ENCODE data around the gene TIMP4. TPM values are rescaled to one million over a fixed set of nuclear protein-coding genes. Genes with fewer than 3 reads are reported as not detected.
A peak's percentile ranks its signal among the peaks of the same experiment; 100 is the strongest.

Gene TIMP4
- total RNA-seq, 2 experiments from 2014 or later: not detected

- Mint-ChIP-seq H3K27me3 (peaks cover 21% of the 10 kb centered on the region), H3K4me1 (no peaks in the 10 kb centered on the region), H3K27ac (no peak overlapping the region), H3K9me3 (no peaks in the 10 kb centered on the region), H3K36me3 (ENCODE audit: low read depth) (no peaks in the 10 kb centered on the region), H3K4me3 (no peak overlapping the region)
- ChIA-PET POLR2A (no interaction called here), CTCF (interaction anchor here (1.2 kb wide), 1 partner anchor 21 kb away, joined by 3 read pairs; no protein-coding TSS in a partner anchor)
- no peak for DNase-seq
Measured at GRCh38 chr3:12155828-12156227, 2.9 kb downstream of the TIMP4 start.

- CTCF ChIA-PET: interaction anchor here (1.2 kb wide), 1 partner anchor 21 kb away, joined by 3 read pairs; no protein-coding TSS in a partner anchor
- H3K4me1 Mint-ChIP-seq: no peaks in the 10 kb centered on the region
- H3K4me3 Mint-ChIP-seq: no peak overlapping the region
- H3K9me3 Mint-ChIP-seq: no peaks in the 10 kb centered on the region
- H3K27me3 Mint-ChIP-seq: peaks cover 24% of the 10 kb centered on the region
- no peak for DNase-seq
- H3K27ac Mint-ChIP-seq: no peak overlapping the region
- no peaks in the 10 kb centered on the region for H3K36me3 Mint-ChIP-seq (ENCODE audit: low read depth)
- POLR2A ChIA-PET: no interaction called here
Measured at GRCh38 chr3:12155264-12155663, 3.4 kb downstream of the TIMP4 start.

GRCh38 chr3:12154151-12154550 is 4.6 kb downstream of the TIMP4 start:
- peaks cover 27% of the 10 kb centered on the region for H3K27me3 Mint-ChIP-seq
- POLR2A ChIA-PET: no interaction called here
- no peak overlapping the region for H3K4me3 Mint-ChIP-seq
- no peak overlapping the region for H3K27ac Mint-ChIP-seq
- no peak for DNase-seq
- no peaks in the 10 kb centered on the region for H3K9me3 Mint-ChIP-seq
- CTCF ChIA-PET: no interaction called here
- H3K36me3 Mint-ChIP-seq (ENCODE audit: low read depth): no peaks in the 10 kb centered on the region
- no peaks in the 10 kb centered on the region for H3K4me1 Mint-ChIP-seq

- no peak for DNase-seq
- peaks cover 17% of the 10 kb centered on the region for H3K27me3 Mint-ChIP-seq
- POLR2A ChIA-PET: no interaction called here
- no peaks in the 10 kb centered on the region for H3K4me1 Mint-ChIP-seq
- H3K9me3 Mint-ChIP-seq: no peaks in the 10 kb centered on the region
- no peak overlapping the region for H3K27ac Mint-ChIP-seq
- no peak overlapping the region for H3K4me3 Mint-ChIP-seq
- CTCF ChIA-PET: interaction anchor here (1.9 kb wide), 1 partner anchor 29 kb away, joined by 7 read pairs; no protein-coding TSS in a partner anchor
- no peaks in the 10 kb centered on the region for H3K36me3 Mint-ChIP-seq (ENCODE audit: low read depth)
Measured at GRCh38 chr3:12150112-12150511, 8.6 kb downstream of the TIMP4 start.

GRCh38 chr3:12149029-12149428 is 9.7 kb downstream of the TIMP4 start:
- Mint-ChIP-seq H3K9me3 (no peaks in the 10 kb centered on the region), H3K27me3 (peaks cover 17% of the 10 kb centered on the region), H3K4me1 (no peaks in the 10 kb centered on the region), H3K27ac (no peak overlapping the region), H3K36me3 (ENCODE audit: low read depth) (no peaks in the 10 kb centered on the region), H3K4me3 (no peak overlapping the region)
- POLR2A ChIA-PET: no interaction called here
- CTCF ChIA-PET: no interaction called here
- no peak for DNase-seq

GRCh38 chr3:12148183-12148940 is 10.3 kb downstream of the TIMP4 start:
- Mint-ChIP-seq H3K9me3 (no peaks in the 10 kb centered on the region), H3K4me1 (no peaks in the 10 kb centered on the region), H3K36me3 (ENCODE audit: low read depth) (no peaks in the 10 kb centered on the region), H3K27ac (no peak overlapping the region), H3K27me3 (peaks cover 17% of the 10 kb centered on the region), H3K4me3 (no peak overlapping the region)
- POLR2A ChIA-PET: no interaction called here
- CTCF ChIA-PET: interaction anchor here (1.0 kb wide), 1 partner anchor 28 kb away, joined by 3 read pairs; no protein-coding TSS in a partner anchor
- no peak for DNase-seq

GRCh38 chr3:12147049-12147780 is 11.5 kb downstream of the TIMP4 start:
- Mint-ChIP-seq H3K4me3 (no peak overlapping the region), H3K27ac (no peak overlapping the region), H3K4me1 (no peaks in the 10 kb centered on the region), H3K27me3 (peaks cover 20% of the 10 kb centered on the region), H3K9me3 (no peaks in the 10 kb centered on the region), H3K36me3 (ENCODE audit: low read depth) (no peaks in the 10 kb centered on the region)
- ChIA-PET POLR2A (no interaction called here), CTCF (interaction anchor here (0.6 to 1.0 kb wide), 3 partner anchors 29 to 40 kb away, joined by 3 read pairs; no protein-coding TSS in a partner anchor)
- no peak for DNase-seq

GRCh38 chr3:12143949-12144504 is 14.7 kb downstream of the TIMP4 start:
- no peak overlapping the region for H3K27ac Mint-ChIP-seq
- no peaks in the 10 kb centered on the region for H3K4me1 Mint-ChIP-seq
- no peaks in the 10 kb centered on the region for H3K9me3 Mint-ChIP-seq
- no peaks in the 10 kb centered on the region for H3K36me3 Mint-ChIP-seq (ENCODE audit: low read depth)
- no peak for DNase-seq
- ChIA-PET POLR2A (no interaction called here), CTCF (interaction anchor here (1.8 to 2.1 kb wide), 3 partner anchors 9 to 336 kb away, joined by 5 to 6 read pairs (median 5); no protein-coding TSS in a partner anchor)
- H3K27me3 Mint-ChIP-seq: peaks cover 10% of the 10 kb centered on the region
- no peak overlapping the region for H3K4me3 Mint-ChIP-seq

GRCh38 chr3:12142476-12142875 is 16.2 kb downstream of the TIMP4 start:
- H3K4me1 Mint-ChIP-seq: peaks cover 2% of the 10 kb centered on the region
- POLR2A ChIA-PET: interaction anchor here (1.3 to 1.4 kb wide), 2 partner anchors 42 to 342 kb away, joined by 3 read pairs; partner anchors contain the start of gene TSEN2
- no peaks in the 10 kb centered on the region for H3K36me3 Mint-ChIP-seq (ENCODE audit: low read depth)
- no peak overlapping the region for H3K27ac Mint-ChIP-seq
- peaks cover 7% of the 10 kb centered on the region for H3K27me3 Mint-ChIP-seq
- no peaks in the 10 kb centered on the region for H3K9me3 Mint-ChIP-seq
- H3K4me3 Mint-ChIP-seq: no peak overlapping the region
- no peak for DNase-seq
- CTCF ChIA-PET: interaction anchor here (0.9 to 2.1 kb wide), 3 partner anchors 51 to 337 kb away, joined by 4 to 6 read pairs (median 4); no protein-coding TSS in a partner anchor

GRCh38 chr3:12141350-12141749 is 17.4 kb downstream of the TIMP4 start:
- DNase-seq: no peak
- ChIA-PET POLR2A (interaction anchor here (1.4 kb wide), 1 partner anchor 343 kb away, joined by 3 read pairs; the partner anchor contains the start of gene TSEN2), CTCF (no interaction called here)
- H3K27ac Mint-ChIP-seq: no peak overlapping the region
- H3K36me3 Mint-ChIP-seq (ENCODE audit: low read depth): no peaks in the 10 kb centered on the region
- H3K4me1 Mint-ChIP-seq: peaks cover 2% of the 10 kb centered on the region
- no peaks in the 10 kb centered on the region for H3K9me3 Mint-ChIP-seq
- no peak overlapping the region for H3K4me3 Mint-ChIP-seq
- peaks cover 7% of the 10 kb centered on the region for H3K27me3 Mint-ChIP-seq

GRCh38 chr3:12139111-12139511 is 19.6 kb downstream of the TIMP4 start:
- Mint-ChIP-seq H3K36me3 (ENCODE audit: low read depth) (no peaks in the 10 kb centered on the region), H3K4me3 (no peak overlapping the region), H3K27ac (no peak overlapping the region), H3K4me1 (peaks cover 2% of the 10 kb centered on the region), H3K27me3 (peaks cover 10% of the 10 kb centered on the region), H3K9me3 (no peaks in the 10 kb centered on the region)
- DNase-seq: no peak
- POLR2A ChIA-PET: no interaction called here
- CTCF ChIA-PET: interaction anchor here (0.7 to 6.9 kb wide), 7 partner anchors 10 to 344 kb away, joined by 3 to 129 read pairs (median 4); no protein-coding TSS in a partner anchor

GRCh38 chr3:12138044-12138443 is 20.7 kb downstream of the TIMP4 start:
- Mint-ChIP-seq H3K27me3 (peaks cover 14% of the 10 kb centered on the region), H3K4me3 (no peak overlapping the region)

More at GRCh38 chr3:12138044-12138443, 20.7 kb downstream of the TIMP4 start:
- Mint-ChIP-seq H3K27ac (no peak overlapping the region), H3K4me1 (peaks cover 2% of the 10 kb centered on the region), H3K36me3 (ENCODE audit: low read depth) (no peaks in the 10 kb centered on the region), H3K9me3 (no peaks in the 10 kb centered on the region)
- ChIA-PET POLR2A (interaction anchor here (0.6 to 1.5 kb wide), 2 partner anchors 263 to 346 kb away, joined by 3 read pairs; partner anchors contain the start of gene TSEN2), CTCF (interaction anchor here (1.0 to 6.9 kb wide), 7 partner anchors 9 to 341 kb away, joined by 3 to 129 read pairs (median 4); no protein-coding TSS in a partner anchor)
- DNase-seq: peak; percentile 37
